NOMO-1 (cell line): ENCODE results near the gene CDC23.
A peak's percentile ranks its signal among the peaks of the same experiment; 100 is the strongest.
"Not testable (repeated sequence)": the region's sequence is repeated elsewhere in the genome, so short reads cannot be mapped to it uniquely, and the experiment has no call there.

ENCODE experiments used
- DNase-seq, 2 experiments: peaks; one replicate each; lab custom pipeline; 2025; ENCODE audit not compliant: unreplicated experiment in 2 of 2; lab: John Stamatoyannopoulos, UW

CDC23 gene

DNA sequence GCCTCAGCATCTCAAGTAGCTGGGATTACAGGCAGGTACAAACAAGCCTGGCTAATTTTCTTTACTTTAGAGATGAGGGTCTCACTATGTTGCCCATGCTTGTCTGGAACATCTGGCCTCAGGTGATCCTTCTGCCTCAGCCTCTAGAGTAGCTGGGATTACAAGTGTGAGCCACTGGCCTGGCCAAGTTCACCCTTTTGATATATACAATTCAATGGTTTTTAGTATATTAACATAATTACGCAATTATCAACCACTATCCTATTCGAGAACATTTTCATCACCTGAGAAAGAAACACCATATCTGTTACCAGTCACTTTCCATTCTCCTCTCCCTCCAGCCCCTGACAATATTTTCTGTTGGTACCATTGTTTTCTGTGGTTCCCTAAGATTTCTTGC is 3.7 kb upstream of the CDC23 start:
- no peak for DNase-seq

DNA sequence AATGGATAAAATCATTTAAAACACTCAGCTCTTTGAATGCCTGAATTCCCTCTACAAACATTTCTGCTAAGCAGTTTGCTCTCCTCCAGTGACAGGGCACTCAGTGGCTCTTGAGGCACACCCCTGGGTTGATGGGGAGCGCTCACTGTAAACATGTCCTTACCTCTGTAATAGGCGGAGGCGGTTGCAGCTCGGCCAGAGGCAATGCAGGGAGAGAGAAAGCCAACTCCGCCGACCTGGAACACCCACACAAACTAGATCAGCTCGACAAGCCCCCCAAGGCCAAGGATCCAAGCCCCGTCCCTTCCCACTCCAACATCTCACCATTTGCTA is 329 bp downstream of the CDC23 start:
- no peak for DNase-seq

DNA sequence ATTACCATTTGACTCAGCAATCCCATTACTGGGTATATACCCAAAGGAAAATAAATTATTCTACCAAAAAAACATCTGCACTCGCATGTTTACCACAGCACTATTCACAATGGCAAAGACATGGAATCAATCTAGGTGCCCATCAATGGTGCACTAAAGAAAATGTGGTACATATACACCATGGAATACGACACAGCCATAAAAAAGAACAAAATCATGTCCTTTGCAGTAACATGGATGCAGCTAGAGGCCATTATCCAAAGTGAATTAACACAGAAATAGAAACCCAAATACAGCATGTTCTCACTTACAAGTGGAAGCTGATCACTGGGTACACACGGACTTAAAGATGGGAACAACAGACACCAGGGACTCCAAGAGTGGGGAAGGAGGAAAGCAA is 2.1 kb downstream of the CDC23 start:
- DNase-seq, result no peak

DNA sequence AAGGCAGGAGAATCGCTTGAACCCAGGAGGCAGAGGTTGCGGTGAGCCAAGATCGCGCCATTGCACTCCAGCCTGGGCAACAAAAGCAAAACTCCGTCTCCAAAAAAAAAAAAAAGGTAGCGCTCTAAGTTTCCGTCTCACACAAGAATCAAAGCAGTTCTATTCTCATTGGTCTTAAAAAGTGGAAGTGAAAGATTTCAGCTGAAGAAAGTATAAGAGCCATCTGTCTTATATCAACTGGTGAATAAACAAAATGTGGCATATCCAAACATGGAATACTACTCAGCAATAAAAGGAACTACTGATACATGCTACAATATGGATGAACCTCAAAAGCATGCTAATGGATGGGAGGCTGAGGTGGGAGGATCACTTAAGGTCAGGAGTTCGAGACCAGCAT is 19.3 kb downstream of the CDC23 start:
- not testable (repeated sequence) for DNase-seq

DNA sequence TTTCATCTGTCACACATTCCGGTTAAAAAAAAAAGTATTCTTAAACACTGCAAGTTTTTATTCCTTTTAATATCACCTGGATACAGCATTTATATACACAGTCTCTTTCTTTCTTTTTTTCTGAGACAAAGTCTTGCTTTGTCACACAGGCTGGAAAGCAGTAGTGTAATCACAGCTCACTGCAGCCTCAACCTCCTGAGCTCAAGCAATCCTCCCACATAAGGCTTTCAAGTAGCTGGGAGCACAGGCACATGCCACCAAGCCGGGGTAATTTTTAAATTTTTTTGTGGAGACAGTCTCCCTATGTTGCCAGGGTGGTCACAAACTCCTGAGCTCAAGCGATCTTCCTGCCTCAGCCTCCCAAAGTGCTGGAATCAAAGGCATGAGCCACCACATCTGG is 20.3 kb downstream of the CDC23 start:
- no peak for DNase-seq

DNA sequence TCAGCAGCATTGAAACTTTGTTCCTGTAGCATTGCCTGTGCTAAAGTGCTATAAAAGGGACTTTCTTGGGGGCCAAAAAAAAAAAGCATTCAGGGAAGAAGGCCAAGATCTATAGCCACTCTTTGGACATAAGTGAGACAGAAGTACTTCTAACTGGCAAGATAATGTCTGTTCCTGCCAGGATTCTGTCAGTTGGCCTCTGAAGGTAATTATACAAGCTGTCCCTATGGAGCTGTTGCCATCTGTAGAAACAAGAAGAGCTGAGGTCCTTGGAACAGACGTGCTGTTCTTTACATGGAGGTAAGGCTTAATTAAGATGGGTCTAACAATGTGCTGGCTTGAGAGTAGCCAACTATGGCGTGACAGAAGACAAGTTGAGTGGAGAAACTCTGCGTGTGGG is 24.5 kb downstream of the CDC23 start:
- no peak for DNase-seq

DNA sequence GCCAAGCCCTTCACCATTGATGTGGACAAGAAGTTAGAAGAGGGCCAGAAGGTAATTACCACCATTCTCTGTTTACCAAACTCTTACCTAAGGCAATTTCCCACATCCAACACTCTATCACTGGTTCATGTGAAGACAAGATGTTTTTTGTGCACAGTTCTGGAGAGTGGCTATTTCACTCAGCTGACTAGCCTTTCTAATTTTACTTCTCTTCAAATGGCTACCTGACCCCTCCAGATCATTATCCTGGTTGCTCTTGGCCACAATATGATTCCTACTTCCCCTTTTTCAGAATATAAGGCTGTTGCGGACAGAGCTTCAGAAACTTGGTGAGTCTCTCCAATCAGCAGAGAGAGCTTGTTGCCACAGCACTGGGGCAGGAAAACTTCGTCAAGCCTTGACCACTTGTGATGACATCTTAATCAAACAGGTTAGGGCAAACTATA is 27.1 kb downstream of the CDC23 start:
- DNase-seq, result peak; percentile 87 to 97

DNA sequence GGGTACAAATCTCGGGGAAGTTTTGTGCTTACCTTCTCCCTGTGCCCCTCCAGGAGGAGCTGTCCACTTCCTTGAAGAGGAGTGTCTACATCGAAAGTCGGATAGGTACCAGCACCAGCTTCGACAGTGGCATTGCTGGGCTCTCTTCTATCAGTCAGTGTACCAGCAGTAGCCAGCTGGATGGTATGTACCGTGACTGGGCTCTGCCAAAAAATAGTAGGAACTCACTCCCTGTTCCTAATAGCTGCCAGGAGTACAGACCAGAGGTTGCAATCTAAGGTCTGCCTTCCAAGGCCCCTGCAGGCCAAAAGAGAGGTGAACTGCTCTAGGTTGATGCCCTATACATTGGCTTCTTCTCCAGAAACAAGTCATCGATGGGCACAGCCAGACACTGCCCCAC is 30.3 kb downstream of the CDC23 start:
- no peak for DNase-seq

DNA sequence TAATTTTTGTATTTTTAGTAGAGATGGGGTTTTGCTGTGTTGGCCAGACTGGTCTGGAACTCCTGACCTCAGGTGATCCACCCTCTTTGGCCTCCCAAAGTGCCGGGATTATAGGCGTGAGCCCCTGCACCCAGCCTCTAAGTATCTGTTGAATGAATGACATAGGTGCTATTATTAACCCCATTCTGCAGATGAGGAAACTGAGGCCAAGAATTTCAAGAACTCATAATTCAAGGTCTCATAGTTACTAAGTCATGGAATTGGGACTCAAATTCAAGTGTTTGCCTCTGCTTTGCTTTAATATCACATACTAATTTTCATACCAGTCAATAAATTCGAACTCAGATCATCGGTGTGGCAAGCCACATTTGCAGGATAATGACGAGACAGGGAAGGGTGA is 32.3 kb downstream of the CDC23 start:
- DNase-seq, result no peak

DNA sequence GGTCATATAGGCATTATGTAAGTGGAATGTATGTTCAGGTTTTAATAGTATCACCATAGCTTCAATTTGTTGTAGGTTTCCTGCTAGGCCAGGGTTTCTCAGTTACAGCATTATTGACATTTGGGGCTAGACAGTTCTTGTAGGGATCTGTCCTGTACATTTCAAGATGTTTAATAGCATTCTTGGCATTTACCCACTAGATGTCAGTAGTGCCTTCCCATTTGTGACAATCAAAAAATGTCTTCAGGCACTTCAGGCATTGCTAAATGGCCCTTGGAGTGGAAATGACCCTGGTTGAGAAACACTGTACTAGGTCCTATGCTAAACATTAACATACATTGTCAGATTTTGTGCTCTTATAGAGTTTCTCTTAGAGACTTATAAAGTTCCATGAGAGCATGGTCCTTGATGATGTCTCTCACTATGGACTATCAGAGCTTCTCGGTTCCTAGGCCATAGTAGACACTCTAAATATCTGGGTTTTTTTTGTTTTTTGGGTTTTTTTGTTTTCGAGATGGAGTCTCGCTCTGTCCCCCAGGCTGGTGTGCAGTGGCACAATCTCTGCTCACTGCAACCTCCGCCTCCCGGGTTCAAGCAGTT is 32.8 kb downstream of the CDC23 start:
- peak; percentile 68 to 95 for DNase-seq

DNA sequence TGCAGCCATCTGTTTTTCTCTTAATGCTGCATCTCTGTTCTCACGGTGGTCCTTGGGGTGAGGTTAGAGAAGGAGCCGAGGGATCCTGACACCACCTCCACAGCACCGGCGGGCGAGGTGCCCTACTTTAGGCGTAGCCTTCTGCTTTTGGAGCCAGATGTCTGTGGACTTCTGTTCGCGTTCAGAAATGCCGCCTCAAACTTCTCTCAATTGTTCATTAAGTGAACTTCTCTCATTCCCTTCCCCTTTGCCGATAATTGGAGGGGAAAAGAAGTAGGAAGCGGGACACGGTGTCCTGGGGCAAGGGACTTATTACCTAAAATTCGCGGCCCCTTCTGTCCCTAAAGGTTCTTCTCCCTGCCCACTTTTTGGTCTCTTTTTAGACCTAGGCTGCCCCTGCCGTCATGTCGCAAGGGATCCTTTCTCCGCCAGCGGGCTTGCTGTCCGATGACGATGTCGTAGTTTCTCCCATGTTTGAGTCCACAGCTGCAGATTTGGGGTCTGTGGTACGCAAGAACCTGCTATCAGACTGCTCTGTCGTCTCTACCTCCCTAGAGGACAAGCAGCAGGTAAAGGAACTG is 33.8 kb downstream of the CDC23 start:
- peak; percentile 4 to 32 for DNase-seq

DNA sequence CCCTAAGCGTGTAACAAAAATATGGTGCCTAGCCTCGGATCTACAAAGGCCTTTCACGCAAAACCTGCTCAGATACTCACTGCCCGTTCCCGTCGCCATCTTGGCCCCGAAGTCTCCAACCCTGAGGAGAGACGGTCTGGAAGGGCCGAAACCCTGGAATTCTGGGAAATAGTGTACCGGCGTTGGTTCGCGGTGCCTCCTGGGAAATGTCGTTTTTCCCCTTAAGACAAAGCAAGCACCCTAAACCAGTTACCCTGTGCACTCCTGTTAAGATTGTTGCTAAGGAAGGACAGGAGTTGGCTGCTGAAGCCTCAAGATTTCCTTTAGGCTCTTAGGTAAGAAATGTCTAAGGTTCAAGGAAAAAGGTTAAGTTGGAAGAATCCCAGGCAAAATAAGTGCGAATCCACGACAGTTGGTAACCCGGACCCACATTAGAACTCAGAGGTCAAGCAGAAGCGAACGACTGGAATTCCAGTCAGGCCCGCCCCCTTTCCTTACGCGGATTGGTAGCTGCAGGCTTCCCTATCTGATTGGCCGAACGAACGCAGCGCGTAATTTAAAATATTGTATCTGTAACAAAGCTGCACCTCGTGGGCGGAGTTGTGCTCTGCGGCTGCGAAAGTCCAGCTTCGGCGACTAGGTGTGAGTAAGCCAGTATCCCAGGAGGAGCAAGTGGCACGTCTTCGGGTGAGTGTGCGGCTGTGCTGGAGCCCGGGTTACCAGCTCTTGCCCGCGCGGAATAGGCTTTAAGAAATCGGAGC is 34.4 kb downstream of the CDC23 start, which contains the start of the genes BRD8 and KIF20A:
BRD8 (minus strand) TSS at position 115 of the 761 bp plus-strand sequence; CDS start at position 99, 16 bp downstream.
KIF20A (plus strand) TSS at position 597 of the 761 bp plus-strand sequence. CDS start 569 bp downstream, outside the sequence.
- DNase-seq, result peak; percentile 97 to 99

DNA sequence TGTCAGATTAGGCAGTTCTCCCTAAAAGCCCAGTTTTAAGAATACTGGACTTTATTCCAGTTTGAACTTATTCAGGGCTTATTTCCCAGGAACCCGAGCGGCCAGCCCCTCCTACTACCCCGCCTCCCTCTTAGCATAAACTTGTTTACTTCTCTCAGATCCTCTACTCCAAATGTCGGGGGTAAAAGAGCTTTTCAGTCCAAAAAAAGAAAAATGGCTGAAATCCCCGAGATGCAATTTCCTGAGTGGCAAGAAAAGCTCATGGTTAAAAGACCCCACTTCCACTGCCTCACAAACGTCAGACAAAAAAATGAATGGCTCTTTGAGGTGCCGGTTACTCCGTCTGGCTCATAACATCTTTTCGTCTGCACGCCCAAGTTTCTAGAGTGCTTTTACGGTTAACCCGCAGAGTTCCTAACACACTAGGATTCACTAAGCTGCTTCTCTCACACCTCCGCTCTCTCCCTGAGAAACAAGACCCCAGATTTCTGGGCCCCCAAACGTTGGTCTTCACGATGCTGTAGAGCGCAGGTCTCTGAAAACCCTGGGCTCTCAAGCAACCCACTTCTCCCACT is 35.1 kb downstream of the CDC23 start:
- DNase-seq, result peak; percentile 2 to 35

DNA sequence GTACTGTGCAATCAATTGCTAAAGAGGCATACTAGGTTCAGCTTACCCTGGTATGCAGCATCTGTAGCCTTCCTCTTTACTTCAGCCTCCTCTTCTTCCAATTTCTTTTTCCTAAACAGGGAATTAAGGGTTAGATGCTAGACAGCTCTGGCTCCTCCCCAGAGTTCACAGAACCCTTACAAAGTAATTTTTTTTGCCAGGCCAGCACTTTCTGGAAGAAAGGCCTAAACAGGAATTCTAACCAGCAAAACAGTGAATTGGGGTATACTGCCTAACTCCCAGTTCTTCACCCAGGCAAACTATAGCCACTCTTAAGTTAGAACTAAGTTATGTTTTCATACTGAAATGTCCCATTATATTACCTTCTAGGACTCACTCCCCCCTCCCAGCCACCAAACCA is 42.8 kb downstream of the CDC23 start:
- DNase-seq, result no peak

DNA sequence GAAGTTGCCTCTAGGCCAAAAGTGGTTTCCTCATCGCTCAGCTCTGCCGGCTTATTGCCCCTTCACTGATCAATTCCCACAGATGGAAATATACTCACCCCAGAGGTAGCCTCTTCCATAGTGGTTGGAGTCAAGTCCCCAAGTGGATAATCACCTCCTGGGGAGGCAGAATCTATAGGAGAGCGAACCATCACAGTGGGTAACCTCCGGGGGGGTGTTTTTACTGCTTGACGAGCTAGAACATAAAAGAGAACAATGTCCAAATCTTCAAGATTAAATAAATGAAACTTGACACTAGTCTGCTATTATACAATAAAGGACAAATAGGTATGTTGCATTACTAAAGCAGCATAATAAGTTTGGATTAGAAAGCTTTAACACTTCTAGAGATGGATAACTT is 44.0 kb downstream of the CDC23 start:
- DNase-seq, result no peak

DNA sequence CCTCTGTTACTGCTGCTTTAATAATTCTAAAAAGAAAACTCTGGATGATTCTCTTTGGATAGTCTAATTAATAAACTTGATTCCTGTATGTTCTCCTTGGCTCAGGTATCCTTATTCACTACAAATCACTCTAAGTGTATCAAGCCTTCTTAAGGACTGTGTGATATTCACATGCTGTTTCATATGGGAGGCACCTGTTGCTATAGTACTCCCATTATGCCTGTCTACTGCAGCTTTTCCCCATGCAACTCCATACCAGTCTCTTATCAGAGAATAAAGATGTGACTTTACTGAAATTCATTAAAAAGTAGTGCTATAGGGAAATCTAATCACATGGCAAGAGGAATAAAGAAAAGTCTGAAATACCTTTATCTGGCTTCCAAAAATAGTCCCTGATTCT is 49.4 kb downstream of the CDC23 start:
- no peak for DNase-seq

DNA sequence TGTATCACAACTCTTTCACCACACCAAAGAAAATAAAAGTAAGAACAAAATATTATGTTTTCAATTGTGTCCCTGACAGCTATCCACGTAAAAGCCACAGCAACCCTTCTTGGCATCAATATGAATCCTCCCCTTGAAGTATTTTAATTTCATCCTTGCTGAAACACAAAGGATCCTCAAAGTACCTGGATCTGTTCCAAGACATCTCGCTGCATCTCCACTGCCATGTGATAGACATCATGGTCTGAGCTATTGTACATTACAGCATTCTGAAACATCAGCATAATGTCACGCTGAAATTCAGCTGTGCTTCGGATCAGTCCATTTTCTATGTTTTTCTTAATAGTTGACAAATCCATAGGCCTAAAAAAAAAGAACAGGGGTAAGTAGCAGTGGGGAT is 52.4 kb downstream of the CDC23 start:
- no peak for DNase-seq

DNA sequence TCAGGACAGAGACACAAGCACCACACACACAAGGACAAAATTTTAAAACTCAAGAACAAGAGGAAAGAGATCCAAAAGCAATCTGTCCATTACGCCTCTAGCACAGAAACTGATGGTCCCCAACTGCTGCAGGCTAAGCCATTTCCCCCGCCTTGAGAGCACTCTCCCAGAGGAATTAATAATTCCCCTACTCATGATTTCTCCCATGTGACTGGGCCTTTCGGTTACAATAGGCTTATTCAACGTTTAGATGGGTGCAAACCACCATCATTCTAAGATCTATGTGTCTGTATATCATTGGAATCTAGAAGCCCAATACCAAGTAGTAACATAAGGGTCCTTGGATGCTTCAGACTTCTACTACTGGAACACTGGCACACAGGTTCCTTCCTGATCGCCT is 53.5 kb downstream of the CDC23 start:
- DNase-seq, result no peak

DNA sequence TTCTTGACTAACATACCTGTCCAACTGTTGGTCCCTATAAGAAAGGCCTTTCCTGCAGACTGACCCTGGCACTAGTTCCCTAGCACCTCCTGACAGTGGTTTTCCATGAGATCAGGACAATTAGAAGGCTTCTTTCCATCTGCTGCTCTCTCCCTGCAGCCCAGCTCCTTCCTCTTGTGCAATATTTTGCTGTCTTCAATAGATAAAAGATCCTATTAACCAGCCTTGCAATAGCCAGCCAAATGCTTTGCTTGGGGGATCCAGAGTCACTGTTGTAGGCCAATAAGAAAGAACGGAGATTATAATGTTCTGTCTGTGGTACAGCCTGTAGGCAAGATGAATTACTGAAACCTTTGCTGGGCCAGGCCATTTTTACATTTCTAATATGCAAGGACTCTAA is 55.5 kb downstream of the CDC23 start:
- DNase-seq, result no peak

DNA sequence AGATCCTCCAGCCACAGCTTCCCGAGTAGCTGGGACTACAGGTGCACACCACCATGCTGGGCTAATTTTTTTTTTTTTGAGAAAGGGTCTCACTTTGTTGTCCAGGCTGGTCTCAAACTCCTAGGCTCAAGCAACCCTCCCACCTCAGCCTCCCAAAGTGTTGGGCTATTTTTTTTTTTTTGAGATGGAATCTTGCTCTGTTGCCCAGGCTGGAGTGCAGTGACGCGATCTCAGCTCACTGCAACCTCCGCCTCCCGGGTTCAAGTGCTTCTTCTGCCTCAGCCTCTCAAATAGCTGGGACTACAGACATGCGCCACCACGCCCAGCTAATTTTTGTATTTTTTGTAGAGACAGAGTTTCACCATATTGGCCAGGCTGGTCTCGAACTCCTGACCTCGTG is 57.1 kb downstream of the CDC23 start:
- DNase-seq, result not testable (repeated sequence)

DNA sequence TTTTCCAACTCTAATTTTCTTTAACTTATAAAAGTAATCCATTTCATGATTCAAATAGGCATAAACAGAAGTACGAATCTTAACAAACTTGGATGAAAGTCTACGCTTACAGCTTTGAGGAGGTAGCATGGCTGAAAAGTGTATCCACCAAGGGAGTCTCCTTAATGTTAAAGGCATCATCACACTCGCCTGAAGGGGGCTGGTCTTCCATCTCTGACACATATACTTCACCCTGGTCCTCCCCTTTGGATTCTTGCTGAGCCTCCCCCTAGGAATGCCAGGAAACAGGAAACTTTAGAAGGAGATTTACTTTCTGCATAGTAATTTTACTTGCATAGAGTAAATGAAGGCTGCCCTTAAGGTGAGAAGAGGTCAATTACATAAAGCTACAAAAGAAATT is 63.6 kb downstream of the CDC23 start:
- no peak for DNase-seq

DNA sequence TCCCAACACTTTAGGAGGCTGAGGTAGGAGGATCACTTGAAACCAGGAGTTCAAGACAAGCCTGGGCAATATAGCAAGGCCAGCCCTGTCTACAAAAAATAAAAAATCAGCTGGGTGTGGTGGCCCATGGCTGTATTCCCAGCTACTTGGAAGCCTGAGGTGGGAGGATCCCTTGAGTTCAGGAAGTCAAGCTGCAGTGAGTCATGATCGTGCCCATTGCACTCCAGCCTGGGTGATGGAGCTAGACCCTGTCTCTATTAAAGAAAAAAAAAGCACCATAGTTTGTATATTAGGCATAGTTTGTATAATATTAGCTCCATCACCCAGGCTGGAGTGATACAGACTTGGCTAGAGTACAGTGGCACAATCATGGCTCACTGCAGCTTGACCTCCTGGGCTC is 64.3 kb downstream of the CDC23 start:
- no peak for DNase-seq
